ENCODE measurements around the gene IBA57. TPM values are rescaled to one million over a fixed set of nuclear protein-coding genes. Genes with fewer than 3 reads are reported as not detected.

Gene IBA57
- total RNA-seq, 4 donors from 2014 or later = 4.0 to 15.0 (median 11.7) TPM

DNA sequence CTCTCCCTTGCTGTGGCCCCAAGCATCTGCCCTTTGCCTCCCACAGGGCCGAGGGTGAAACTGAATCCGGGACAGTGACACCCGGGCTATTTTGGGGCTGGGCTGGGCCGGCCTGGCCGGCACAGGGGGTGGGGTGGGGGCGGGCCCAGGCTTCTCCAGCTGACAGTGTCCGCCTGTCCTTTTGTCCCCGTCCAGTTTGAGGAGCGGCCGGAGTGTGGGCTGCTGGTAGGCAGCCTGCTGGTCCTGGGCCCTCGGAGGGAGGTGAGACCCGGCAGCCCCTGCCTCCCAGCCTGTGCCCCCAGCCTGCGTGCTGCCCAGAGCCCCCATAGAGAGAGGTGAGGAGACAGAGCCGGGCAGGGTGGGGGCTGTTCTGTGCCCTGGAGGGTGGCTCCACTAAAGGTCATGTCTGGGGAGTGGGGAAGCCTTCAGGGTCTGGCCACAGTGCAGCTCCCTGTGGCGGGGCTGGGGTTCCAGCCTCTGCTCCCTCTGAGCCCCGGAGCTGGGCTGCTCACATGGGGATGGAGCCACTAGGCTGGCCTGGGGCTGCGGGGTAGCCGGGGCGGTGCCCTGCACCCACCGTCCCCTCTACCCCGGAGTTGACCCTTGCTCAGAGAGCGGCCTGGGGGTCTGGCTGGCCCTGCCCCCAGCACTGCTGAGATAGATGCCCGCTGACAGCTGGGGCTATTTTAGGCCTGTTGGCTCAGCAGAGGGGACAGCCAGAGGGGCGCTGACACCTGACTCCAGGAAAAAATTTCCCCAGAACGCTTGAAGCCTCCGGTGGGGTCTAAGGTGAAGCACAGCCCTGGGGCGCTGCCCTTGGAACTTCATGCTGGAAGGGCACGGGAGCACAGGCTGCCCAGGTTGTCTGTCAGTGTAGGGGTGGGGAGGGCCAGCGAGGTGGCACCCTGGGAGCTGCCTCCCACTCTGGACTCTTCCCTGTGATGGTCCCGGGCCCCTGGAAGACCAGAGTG is 42.5 kb downstream of the IBA57 start, which contains the start of gene OBSCN:
Gene OBSCN (plus strand): TSS at position 194 of the 971 bp plus-strand sequence. CDS start 3,740 bp downstream, outside the sequence.
- H3K4me1 ChIP-seq = peaks cover 0 to 18% of the 10 kb centered on the region in 2 donors
- H3K4me3 ChIP-seq (replicated peaks in 1 of 3) = no peak within 1 kb of the TSS
- DNase-seq = no peak
- no peaks in the 10 kb centered on the region for H3K27me3 ChIP-seq
- intact Hi-C loops (cut with DNase I) = no loop called here
- WGBS, 2 donors = 45 to 50% methylated on average over 6 to 12 of the region's 30 CpGs
- no peak for TF ChIP-seq POLR2A (IDR thresholded peaks at IDR 0.05)
- no peak for TF ChIP-seq CTCF (IDR thresholded peaks at IDR 0.05)
- H3K27ac ChIP-seq = no peak within 1 kb of the TSS
- no peaks in the 10 kb centered on the region for H3K36me3 ChIP-seq
- no peaks in the 10 kb centered on the region for H3K9me3 ChIP-seq

DNA sequence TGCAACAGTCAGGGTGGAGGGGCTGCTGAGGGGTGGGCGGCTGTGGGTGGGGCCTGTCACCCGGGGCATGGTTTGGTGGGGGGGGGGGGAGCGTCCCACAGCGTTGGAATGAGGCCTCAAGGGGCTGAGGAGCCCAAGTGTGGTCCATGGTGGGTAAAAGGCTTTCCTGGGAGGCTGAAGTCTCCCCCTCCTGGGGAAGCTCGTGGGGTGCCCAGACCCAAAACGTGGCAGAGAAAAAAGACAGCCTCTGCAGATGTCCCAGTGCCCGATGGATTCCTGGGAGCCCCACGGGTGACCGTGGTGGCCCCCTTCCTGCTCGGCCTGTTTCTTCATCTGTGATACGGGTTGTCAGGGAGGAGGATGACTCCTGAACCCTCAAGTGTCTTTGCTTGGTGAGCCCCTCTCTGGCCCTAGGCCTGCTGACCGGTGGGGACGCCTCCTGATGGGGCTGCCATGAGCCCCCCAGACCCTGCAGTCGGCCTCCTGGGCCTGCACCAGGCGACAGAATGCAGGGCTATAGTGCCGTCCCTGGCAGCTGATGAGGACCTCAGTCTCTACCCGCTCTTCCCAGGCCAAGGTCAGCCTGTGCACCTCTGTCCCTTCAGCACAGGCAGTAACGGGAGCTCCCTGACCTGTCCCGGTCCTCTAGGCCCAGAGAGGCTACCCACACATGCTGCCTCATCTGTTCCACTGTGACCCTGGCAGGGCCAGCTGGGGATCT is 43.4 kb downstream of the IBA57 start:
- Histone ChIP-seq H3K36me3 (no peaks in the 10 kb centered on the region), H3K27ac (no peak overlapping the region), H3K4me3 (replicated peaks in 1 of 3) (no peak overlapping the region), H3K27me3 (no peaks in the 10 kb centered on the region), H3K4me1 (peaks cover 2 to 22% of the 10 kb centered on the region in 2 donors), H3K9me3 (no peaks in the 10 kb centered on the region)
- DNase-seq = no peak
- intact Hi-C loops (cut with DNase I) = no loop called here
- WGBS, 2 donors = 53 to 80% methylated on average over 2 to 13 of the region's 19 CpGs
- TF ChIP-seq CTCF (IDR thresholded peaks at IDR 0.05) (no peak), POLR2A (IDR thresholded peaks at IDR 0.05) (no peak)

- Histone ChIP-seq H3K4me1 (peaks cover 4 to 25% of the 10 kb centered on the region in 2 donors), H3K4me3 (replicated peaks in 1 of 3) (no peak overlapping the region), H3K27me3 (no peaks in the 10 kb centered on the region), H3K36me3 (no peaks in the 10 kb centered on the region), H3K27ac (no peak overlapping the region), H3K9me3 (no peaks in the 10 kb centered on the region)
- 85 to 87% methylated on average over 2 to 3 of the region's 3 CpGs for WGBS, 2 donors
- TF ChIP-seq CTCF (IDR thresholded peaks at IDR 0.05) (no peak), POLR2A (IDR thresholded peaks at IDR 0.05) (no peak)
- no peak for DNase-seq
- intact Hi-C loops (cut with DNase I) = loop anchor here (10.0 kb wide), 2 partner anchors 75 to 165 kb away; no protein-coding TSS in a partner anchor
Measured at GRCh38 chr1:228209657-228210056, 44.1 kb downstream of the IBA57 start.

GRCh38 chr1:228210076-228210651 is 44.6 kb downstream of the IBA57 start:
- WGBS, 2 donors = 90% methylated on average over 4 to 10 of the region's 11 CpGs
- TF ChIP-seq CTCF (IDR thresholded peaks at IDR 0.05) (no peak), POLR2A (IDR thresholded peaks at IDR 0.05) (no peak)
- Histone ChIP-seq H3K27me3 (no peaks in the 10 kb centered on the region), H3K36me3 (no peaks in the 10 kb centered on the region), H3K9me3 (no peaks in the 10 kb centered on the region), H3K4me1 (peaks cover 4 to 25% of the 10 kb centered on the region in 2 donors), H3K4me3 (replicated peaks in 1 of 3) (no peak overlapping the region), H3K27ac (no peak overlapping the region)
- intact Hi-C loops (cut with DNase I) = loop anchor here (10.0 kb wide), 2 partner anchors 75 to 165 kb away; no protein-coding TSS in a partner anchor
- DNase-seq = no peak
